NT2/D1 (cell line): ENCODE measurements around the gene TMEM140.

ENCODE experiments used
- YY1 ChIP-seq: IDR thresholded peaks from 2 replicates; pipeline ENCODE4 v1.6.1; 2011; ENCODE audit not compliant: insufficient read length, insufficient read depth
- ZNF274 ChIP-seq: IDR thresholded peaks from 2 replicates; pipeline ENCODE4 v1.6.1; 2011; ENCODE audit warnings: mild to moderate bottlenecking, low read depth, low read length

GRCh38 chr7:135156290-135156689 lies 8.4 kb downstream of the TMEM140 start:
- no peak for TF ChIP-seq ZNF274
- no peak for TF ChIP-seq YY1
